Activated CD4-positive, alpha-beta T cell treated with anti-CD3 and anti-CD28 coated beads, Interleukin-2, amount 50 U/mL, for 48 hours (primary cell): ENCODE results near the gene PPP4C.
"Not testable (repeated sequence)": the region's sequence is repeated elsewhere in the genome, so short reads cannot be mapped to it uniquely, and the experiment has no call there.

ENCODE experiments used
- DNase-seq, 2 experiments: peaks; one replicate each; pipeline ENCODE4 v3.0.0-alpha.2; 2020

The PPP4C gene

GRCh38 chr16:30075503-30076275, at the start of gene PPP4C:
Gene PPP4C (plus strand): TSS chr16:30075994. CDS start chr16:30076378, 384 bp downstream.
- peak; percentile 91 to 92 for DNase-seq

- DNase-seq, result no peak
Measured at GRCh38 chr16:30026449-30026848, 49.3 kb upstream of the PPP4C start.

- no peak for DNase-seq
Measured at GRCh38 chr16:30027588-30028437, 48.0 kb upstream of the PPP4C start.

GRCh38 chr16:30028438-30029076, 47.2 kb upstream of the PPP4C start:
- DNase-seq, result no peak

- no peak for DNase-seq
Measured at GRCh38 chr16:30030011-30030685, 45.6 kb upstream of the PPP4C start.

- DNase-seq, result no peak
Measured at GRCh38 chr16:30030841-30031413, 44.9 kb upstream of the PPP4C start, which contains the start of gene TLCD3B. Gene TLCD3B (minus strand): TSS chr16:30031271. CDS start chr16:30030527, 744 bp downstream.

GRCh38 chr16:30031477-30031918, 44.3 kb upstream of the PPP4C start:
- DNase-seq, result no peak

- DNase-seq, result peak; percentile 66 to 75
Measured at GRCh38 chr16:30032083-30032819, 43.5 kb upstream of the PPP4C start.

GRCh38 chr16:30033270-30033669, 42.5 kb upstream of the PPP4C start:
- peak; percentile 39 to 55 for DNase-seq

GRCh38 chr16:30040221-30040620, 35.6 kb upstream of the PPP4C start:
- no peak for DNase-seq

GRCh38 chr16:30040690-30041089, 35.1 kb upstream of the PPP4C start:
- not testable (repeated sequence) for DNase-seq

- no peak for DNase-seq
Measured at GRCh38 chr16:30041841-30042240, 34.0 kb upstream of the PPP4C start.

GRCh38 chr16:30046178-30046577, 29.6 kb upstream of the PPP4C start:
- no peak for DNase-seq

- no peak for DNase-seq
Measured at GRCh38 chr16:30046588-30046987, 29.2 kb upstream of the PPP4C start.

- DNase-seq, result no peak
Measured at GRCh38 chr16:30049871-30050270, 25.9 kb upstream of the PPP4C start.

GRCh38 chr16:30051518-30051917, 24.3 kb upstream of the PPP4C start:
- no peak for DNase-seq

- DNase-seq, result peak; percentile 96 to 97
Measured at GRCh38 chr16:30052671-30053372, 23.0 kb upstream of the PPP4C start.

- DNase-seq, result no peak
Measured at GRCh38 chr16:30053376-30054015, 22.3 kb upstream of the PPP4C start.

- DNase-seq, result no peak
Measured at GRCh38 chr16:30054451-30054850, 21.3 kb upstream of the PPP4C start.

GRCh38 chr16:30054959-30055553, 20.7 kb upstream of the PPP4C start:
- DNase-seq, result peak; percentile 67 to 78
